AML-193 (cell line): ENCODE results near the gene IRF2.

Experiments used
- DNase-seq, 2 experiments: peaks; one replicate each; lab custom pipeline; 2025; lab: John Stamatoyannopoulos, UW

The IRF2 gene

DNA sequence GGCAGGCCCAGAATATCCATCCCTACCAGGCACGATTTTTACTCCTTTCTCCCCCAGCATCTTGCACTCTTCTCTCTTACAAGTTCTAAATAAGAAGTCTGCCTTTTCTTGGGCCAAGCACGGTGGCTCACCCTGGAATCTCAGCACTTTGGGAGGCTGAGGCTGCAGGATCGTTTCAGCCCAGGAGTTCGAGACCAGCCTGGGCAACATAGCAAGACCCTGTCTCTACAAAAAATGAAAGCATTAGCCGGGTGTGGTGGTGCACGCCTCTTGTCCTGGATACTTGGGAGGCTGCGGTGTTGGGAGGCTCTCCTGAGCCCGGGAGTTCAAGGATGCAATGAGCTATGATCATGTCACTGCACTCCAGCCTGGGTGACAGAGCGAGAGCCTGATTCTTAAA lies 64.8 kb downstream of the IRF2 start:
- DNase-seq: no peak

DNA sequence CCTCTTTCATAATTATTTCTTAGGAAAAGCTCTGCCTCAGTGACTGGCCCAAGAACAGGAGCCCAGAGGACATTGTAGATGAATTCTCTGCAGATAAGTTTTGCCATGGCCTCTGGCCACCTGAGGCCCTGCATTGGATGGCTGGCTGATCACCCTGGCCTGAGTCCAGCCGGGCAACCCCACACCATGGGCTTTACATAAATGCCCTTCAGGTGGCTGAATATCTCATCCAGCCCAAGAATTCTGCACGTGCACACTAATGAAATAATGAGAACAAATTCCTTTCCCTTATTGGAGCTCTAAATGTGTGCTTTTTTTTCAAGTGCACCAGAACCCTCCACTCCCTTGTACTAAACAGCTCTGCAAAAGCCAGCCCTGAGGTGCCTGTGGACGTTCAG lies 65.7 kb downstream of the IRF2 start:
- no peak for DNase-seq

DNA sequence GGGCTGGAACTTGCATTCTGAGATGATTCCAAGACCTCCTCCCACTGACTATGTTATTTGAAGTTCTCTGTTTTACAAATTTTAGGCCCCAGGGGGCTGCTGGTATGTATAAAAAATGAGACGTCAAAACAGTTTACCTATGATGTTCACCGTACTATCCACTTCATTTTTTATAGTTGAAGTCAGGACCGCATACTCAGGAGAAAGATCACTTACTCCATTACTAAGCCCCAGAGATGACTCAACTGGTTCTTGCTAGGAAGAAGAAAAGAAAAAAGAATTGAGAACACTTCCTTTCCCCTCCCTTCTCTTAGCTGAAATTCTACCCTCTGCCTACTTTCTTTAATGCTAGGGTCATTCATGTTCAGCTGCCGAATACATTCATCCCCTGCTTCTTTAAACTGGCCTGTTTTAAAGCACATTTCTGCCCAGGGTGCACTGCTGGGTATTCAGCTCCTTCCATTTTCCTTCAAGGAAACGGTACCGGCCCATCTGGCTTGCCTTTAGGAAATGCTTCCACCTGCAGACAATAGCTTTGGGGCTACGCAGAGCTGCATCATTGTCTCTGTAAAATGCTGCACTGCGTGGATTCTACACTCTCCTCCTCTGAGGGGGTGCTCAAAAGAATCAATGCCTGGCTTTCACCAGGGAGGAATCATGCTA lies 66.2 kb downstream of the IRF2 start:
- no peak for DNase-seq

DNA sequence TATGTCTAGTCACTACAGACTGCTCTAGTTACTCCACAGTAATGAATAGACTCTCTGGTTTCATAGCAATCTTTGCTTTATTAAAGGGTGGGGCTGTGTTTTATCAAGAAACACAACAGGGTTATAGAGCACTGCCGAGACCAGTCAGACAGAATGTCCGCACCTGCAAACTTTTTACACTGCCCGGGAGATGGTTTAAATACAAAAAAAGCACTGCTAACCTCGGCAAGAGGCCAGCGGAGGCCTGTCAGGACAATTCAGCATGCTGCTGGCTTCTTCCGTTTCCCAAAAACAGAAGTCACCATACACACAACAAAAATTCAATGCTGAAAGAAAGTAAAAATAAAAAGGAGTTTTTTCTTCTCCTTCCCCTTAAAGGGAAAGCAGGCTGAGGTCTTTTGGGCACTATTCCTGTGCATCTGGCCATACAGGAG lies 67.4 kb downstream of the IRF2 start:
- no peak for DNase-seq

DNA sequence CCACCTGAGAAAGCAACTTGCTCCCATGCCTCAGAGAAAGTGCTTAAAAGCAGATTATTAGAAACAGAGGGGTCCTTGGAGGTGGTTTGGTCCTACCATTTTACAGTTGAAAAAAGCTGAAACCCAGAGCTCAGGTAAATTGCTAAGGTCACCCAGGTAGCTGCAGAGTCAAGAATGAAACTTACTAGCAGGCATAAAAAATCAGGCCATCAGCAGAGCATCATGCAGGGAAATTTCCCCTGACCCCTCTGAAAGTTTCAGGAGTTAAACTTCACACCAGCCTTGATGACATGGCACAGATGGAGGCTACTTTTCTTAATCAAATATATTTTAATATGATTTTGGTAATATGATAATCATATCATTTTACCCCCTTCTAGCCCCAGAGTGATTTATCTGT lies 70.3 kb downstream of the IRF2 start:
- no peak for DNase-seq

- DNase-seq: no peak
These were observed 71.0 kb downstream of the IRF2 start for GRCh38 chr4:184403384-184403781.

DNA sequence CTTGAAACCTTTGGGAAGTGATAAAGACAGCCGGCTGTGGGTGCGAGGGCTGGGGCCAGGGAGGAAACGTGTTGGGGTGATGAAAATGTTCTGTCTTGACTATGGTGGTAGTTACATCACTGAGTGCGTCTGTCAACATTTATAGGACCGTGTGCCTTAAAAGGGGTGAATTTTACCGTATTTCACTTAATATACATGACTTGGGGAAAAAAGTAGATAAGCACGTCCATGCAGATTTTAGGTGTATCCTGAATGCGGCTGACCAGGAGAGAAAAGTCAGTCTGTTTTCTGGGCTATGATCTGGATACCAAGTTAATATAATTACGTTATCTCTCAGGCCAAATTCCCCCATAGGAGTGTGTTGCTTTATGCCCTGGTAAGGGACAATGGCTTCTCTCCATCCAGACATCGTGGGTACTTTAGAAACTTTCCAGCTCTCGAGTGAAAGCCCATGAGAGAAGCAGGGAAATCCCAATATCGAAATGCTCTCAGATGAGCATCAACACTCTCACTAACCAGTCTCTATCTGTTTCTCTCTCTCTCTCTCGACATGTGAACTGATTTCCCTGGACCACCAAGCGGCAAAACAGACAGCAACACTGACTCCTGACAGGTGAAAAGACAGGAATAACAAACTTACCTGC lies 71.5 kb downstream of the IRF2 start:
- DNase-seq: no peak

DNA sequence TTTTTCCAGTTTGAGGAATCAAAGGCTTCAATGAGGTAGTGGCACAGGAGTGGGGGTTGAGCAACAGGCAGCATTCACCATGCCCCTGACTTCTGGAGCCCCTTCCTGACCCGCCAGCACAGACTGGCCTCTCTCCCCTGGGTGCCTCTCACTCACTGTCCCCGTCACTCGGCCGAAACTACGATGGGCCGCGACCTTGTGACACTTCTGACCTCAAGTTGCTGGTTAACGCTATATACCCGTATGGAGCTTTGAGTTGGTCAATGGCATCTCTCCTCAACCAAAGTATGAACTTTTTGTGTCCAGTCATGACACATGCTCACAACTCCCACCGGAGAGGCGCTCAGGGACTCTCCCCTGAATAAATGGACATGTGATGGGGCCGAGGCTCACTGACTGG lies 72.1 kb downstream of the IRF2 start:
- no peak for DNase-seq

GRCh38 chr4:184401397-184402171 lies 72.8 kb downstream of the IRF2 start:
- DNase-seq: no peak

- DNase-seq: no peak
These were observed 73.5 kb downstream of the IRF2 start for GRCh38 chr4:184400891-184401290.

DNA sequence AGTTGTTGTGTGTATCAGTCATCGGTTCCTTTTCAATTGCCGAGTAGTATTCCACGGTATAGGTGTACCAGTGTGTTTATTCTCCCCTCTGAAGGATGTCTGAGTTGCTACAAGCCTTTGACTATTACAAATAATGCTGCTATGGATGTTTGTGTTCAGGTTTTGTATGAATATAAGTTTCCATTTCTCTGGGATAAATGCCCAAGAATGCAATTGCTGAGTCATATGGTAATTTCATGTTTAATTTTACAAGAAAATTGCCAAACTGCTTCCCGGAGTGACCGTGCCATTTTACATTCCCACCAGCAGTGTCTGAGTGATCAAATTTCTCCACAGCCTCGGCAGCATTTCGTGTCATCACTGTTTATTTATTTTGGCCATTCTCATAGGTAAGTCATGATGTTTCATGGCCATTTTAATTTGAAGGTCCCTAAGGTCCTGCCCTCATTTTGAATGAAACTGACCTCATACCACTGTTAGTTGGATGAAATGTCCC lies 73.9 kb downstream of the IRF2 start:
- no peak for DNase-seq

- no peak for DNase-seq
These were observed 74.8 kb downstream of the IRF2 start for GRCh38 chr4:184399512-184399908.

DNA sequence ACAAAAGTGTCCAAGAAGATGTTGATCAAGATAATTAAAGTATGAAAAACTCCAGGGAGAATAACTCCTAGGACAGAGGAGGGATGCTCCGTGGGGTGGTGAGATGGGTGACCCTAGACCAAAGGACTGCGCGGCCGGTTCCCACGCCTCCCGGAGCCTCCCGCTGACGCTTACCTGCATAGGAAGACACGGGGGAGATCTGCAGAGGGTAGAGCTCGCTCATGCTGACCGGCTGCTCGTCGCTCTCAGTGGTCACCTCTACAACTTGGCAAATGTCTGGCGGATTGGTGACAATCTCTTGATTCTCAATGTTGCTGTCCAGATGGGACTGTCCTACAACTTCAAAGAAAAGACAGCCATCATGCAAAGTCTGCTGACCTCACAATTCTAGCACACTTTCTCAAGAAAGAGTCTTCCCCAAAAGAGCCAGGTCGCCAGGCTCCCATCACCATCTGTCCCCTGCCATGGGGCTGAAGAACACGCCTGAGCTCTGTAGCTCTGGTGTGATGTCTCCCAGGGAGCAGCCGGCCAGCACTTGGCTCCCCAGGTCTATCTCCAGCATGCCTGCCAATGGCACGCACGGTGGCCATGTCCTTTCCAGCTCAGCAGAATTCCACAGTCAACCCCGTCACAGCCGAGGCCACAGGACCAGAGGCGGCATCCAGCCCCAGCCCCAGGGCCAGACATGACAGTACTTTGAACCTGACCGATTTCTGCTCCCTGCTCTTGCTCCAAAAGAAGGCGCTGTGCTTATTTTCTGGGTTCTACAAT lies 75.4 kb downstream of the IRF2 start:
- DNase-seq: no peak

- no peak for DNase-seq
These were observed 76.7 kb downstream of the IRF2 start for GRCh38 chr4:184397516-184398163.

DNA sequence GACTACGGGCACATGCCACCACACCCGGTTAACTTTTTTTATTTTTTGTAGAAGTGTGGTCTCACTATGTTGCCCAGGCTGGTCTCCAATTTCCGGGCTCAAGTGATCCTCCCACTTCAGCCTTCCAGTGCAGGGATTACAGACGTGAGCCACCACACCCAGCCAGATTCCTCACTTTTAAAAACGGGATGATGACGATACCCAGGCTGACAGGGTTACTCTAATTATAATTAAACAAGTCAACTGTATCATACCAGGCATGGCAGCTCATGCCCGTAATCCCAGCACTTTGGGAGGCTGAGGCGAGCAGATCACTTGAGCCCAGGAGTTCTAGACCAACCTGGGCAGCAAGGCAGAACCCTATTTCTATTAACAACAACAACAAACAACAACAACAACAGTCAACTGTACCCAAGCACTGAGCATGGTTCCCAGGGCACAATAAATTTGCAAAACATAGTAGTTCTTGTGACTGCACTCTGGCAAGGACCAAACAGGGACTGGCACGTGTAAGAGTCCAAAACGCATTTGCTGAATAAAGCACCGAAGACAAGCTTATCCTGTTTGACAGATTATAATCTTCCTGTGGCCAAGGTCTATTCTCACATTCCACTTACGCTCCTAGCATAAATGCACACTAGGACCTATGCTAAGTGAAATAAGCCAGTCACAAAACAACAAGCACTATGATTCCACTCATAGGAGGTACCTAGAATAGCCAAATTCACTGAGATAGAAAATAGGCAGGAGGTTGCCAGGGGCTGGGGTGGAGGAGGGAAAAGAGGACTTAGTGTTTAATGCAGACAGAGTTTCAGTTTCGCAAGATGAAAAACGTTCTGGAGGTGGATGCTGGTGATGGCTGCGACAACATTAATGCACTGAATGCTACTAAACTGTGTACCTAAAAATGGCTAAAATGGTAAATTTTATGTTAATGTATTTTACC lies 77.5 kb downstream of the IRF2 start:
- DNase-seq: no peak

DNA sequence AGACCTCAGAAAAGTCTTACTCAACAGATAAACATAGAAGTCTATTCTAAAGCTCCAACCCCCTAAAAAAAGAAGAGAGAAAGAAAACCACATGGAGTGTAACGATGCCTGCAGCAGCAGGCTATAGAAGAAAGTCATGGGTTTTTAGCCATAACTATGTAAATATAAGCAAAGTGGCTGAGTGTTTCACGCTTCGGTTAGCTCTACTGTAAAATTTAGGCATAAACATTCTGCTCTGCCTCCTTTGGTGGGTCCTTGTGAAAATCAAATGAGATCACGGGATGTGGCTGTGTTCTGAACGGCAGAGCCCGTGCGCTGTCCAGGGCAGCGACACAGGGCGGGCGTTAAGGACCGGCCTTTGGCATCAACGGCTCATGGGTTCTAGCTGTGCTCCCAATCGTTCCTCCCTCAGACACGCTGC lies 78.4 kb downstream of the IRF2 start:
- no peak for DNase-seq

DNA sequence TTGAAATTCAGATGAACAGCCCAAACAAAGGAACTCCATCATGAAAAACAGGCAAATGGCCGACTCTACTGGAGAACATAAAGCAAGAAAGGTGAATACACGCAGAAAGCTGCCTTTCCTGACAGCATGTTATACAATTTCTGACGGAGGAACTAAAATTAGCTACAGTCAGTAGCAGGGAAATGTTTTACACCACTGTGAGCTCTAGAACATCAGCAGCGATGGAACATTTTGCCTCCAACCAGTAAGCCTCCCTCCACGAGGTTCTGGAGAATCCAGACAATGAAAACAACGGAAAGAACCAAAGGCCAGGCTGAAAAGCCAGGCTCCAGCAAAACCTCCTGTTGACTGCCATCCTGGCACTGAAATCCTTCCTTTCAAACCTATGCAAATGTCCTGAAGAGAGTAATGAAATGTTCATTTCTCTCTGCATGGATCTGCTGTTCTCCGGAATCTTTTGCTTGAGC lies 78.9 kb downstream of the IRF2 start:
- no peak for DNase-seq

GRCh38 chr4:184392748-184393559 lies 81.4 kb downstream of the IRF2 start:
- no peak for DNase-seq

- no peak for DNase-seq
These were observed 82.0 kb downstream of the IRF2 start for GRCh38 chr4:184392316-184392715.
